Activated T-cell treated with anti-CD3 and anti-CD28 coated beads, Interleukin-2, amount 50 U/mL, for 24 hours (primary cell): ENCODE results near the gene KCTD7.
"Not testable (repeated sequence)": the region's sequence is repeated elsewhere in the genome, so short reads cannot be mapped to it uniquely, and the experiment has no call there.

Source experiments
- DNase-seq: peaks from one replicate; pipeline ENCODE4 v3.0.0-alpha.2; 2020
- H3K27ac Mint-ChIP-seq: 2 replicates; pipeline ENCODE4 v1.8.0; 2020; ENCODE audit warnings: mild to moderate bottlenecking, mixed read lengths
- H3K27me3 Mint-ChIP-seq: 2 replicates; pipeline ENCODE4 v1.8.0; 2020; ENCODE audit warnings: mixed read lengths
- H3K36me3 Mint-ChIP-seq: 2 replicates; pipeline ENCODE4 v1.8.0; 2020; ENCODE audit warnings: low read depth, mixed read lengths
- H3K4me1 Mint-ChIP-seq: 2 replicates; pipeline ENCODE4 v1.8.0; 2020; ENCODE audit warnings: low read depth, mixed read lengths
- H3K4me3 Mint-ChIP-seq: 2 replicates; pipeline ENCODE4 v1.8.0; 2020; ENCODE audit warnings: mild to moderate bottlenecking, moderate library complexity, mixed read lengths
- H3K9me3 Mint-ChIP-seq: 2 replicates; pipeline ENCODE4 v1.8.0; 2020; ENCODE audit warnings: mixed read lengths

KCTD7 gene

DNA sequence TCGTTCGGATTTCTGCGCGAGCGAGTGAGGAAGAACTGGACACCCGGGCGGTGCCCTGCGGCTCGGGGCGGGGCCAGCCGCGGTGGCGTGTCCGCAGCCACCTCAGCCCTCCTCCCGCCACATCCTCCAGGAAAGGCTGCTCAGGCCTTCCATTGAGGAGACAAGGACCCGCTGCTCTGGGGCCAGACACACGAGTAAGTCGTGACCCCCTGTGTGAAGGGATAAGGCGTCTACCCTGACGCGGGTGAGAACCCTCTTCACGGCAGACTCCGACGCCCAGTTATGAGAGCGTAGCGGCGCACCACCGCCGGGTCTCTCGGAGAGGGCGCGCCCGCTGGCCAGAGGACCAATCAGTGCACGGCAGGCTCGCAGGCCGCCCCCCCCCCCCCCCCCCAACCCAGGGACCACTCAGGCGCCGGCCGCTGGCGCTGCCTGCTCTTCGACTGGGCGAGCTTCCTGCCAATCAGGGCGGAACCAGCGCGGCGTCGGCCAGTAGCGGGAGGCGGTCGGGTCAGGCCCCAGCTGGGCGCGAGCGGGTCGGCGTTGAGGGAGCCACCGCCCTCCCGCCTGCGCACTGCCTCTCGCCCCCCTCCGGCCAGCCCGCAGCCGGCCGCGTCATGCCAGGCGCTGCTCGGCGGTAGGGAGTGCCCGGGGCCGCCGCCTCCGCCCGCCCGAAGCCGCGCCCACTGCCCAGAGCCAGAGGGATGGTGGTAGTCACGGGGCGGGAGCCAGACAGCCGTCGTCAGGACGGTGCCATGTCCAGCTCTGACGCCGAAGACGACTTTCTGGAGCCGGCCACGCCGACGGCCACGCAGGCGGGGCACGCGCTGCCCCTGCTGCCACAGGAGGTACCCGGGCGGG lies at the start of gene KCTD7:
TSS of gene KCTD7 (plus strand) at position 521 of the 861 bp plus-strand sequence. CDS start at position 705, 184 bp downstream.
- no peaks in the 10 kb centered on the region for H3K27me3 Mint-ChIP-seq
- H3K36me3 Mint-ChIP-seq, result peaks cover 12% of the 10 kb centered on the region
- peak; percentile 95 for DNase-seq
- peaks cover 47% of the 10 kb centered on the region for H3K4me1 Mint-ChIP-seq
- H3K4me3 Mint-ChIP-seq, result peak within 1 kb of the TSS; percentile 88
- no peaks in the 10 kb centered on the region for H3K9me3 Mint-ChIP-seq
- peak within 1 kb of the TSS; percentile 92 for H3K27ac Mint-ChIP-seq

DNA sequence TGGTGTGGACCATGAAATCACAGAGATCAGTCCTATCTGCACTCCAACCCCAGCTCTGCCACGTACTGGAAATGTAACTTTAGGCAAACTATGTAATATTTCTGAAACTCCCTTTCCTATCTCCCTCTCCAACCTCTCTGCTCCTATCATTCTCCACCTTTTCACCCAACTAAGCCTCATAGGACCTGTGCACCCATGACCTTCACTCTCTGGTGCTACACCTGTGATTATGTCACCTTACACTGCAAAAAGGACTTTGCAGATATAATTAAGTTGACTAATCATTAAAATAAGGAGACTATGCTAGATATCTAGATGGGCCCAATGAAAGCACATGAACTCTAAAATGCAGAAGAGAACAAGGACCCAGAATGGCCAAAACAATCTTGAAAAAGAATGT lies 48.3 kb upstream of the KCTD7 start:
- not testable (repeated sequence) for DNase-seq, H3K27ac Mint-ChIP-seq, H3K4me3 Mint-ChIP-seq, H3K9me3 Mint-ChIP-seq, H3K27me3 Mint-ChIP-seq
- Mint-ChIP-seq H3K36me3 (peaks cover 86% of the 10 kb centered on the region), H3K4me1 (peaks cover 82% of the 10 kb centered on the region)

DNA sequence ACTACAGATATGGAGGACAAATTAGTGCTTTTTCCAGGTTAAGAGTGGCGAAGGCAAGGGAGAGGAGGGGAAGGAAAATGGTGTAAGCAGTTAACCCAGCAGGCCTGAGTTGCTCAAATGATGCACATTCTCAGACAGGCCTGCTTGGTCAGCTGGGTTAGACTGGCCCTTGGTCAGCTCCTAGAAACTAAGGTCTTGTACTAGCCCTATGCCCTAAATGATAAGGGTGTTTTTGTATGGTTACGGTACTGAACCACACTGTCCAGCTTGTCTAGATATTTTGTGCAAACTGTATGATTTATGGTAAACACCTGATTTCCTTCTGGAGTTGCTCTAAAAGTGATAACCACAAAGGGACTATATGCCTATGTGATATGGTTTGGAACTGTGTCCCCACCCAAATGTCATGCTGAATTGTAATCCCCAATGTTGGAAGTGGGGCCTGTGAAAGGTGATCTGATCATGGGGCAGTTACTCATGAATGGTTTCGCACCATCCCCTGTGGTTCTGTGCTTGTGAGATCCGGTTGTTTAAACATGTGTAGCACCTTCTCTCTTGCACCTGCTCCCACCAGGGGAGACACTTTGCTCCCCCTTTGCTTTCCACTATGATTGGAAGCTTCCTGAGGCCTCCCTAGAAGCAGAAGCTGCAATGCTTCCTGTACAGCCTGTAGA lies 45.7 kb upstream of the KCTD7 start:
- DNase-seq, H3K27me3 Mint-ChIP-seq, H3K9me3 Mint-ChIP-seq, H3K4me3 Mint-ChIP-seq: not testable (repeated sequence)
- peak overlapping the region; percentile 74 for H3K27ac Mint-ChIP-seq
- H3K4me1 Mint-ChIP-seq, result peaks cover 77% of the 10 kb centered on the region
- H3K36me3 Mint-ChIP-seq, result peaks cover 83% of the 10 kb centered on the region

DNA sequence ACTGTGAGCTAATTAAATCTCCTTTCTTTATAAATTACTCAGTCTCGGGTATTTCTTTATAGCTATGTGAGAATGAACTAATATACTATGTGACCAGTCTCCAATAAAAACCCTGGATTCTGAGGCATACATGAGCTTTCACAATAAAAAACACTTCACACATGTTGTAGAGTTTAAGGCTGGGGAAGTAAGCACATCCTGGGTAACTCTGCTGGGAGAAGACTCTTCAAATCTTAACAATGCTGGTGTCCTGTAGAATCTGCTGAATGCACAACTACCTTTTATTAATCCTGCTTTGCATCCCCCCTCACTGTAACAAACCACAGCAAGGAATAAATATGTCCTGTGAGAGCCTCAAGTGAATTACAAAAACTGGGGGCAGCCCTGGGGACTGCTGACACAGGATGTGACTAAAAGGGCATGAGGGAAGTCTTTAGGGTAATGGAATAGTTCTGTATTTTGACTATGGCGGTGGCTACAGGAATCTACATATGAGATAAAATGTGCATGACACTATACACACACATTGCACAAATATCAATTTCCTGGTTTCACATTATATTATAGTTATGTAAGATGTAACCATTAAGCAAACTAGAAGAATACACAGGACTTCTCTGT lies 45.1 kb upstream of the KCTD7 start:
- no peaks in the 10 kb centered on the region for H3K9me3 Mint-ChIP-seq
- peak overlapping the region; percentile 74 for H3K27ac Mint-ChIP-seq
- no peak for DNase-seq
- H3K27me3 Mint-ChIP-seq, result no peaks in the 10 kb centered on the region
- H3K4me1 Mint-ChIP-seq, result peaks cover 75% of the 10 kb centered on the region
- no peak overlapping the region for H3K4me3 Mint-ChIP-seq
- peaks cover 79% of the 10 kb centered on the region for H3K36me3 Mint-ChIP-seq

DNA sequence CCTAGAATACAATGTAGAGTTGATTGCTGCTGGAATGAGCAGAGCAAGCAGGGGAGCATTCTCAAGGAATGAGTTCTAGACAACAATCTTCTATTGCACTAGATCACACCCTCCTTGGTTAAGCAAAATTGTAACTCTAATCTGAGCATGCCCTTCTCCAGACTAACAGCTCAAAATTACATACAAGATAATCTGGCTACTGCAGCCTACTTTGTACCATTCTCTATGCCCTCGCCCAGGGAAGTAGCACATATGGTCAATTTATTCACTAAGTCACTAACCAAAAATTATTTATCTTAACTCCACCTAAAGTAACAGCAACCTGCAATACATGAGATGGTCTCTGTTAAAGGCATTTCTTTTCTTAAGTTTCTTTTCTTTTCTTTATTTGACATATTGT lies 42.5 kb upstream of the KCTD7 start:
- Mint-ChIP-seq H3K4me1 (peaks cover 80% of the 10 kb centered on the region), H3K27ac (no peak overlapping the region), H3K4me3 (no peak overlapping the region), H3K36me3 (peaks cover 84% of the 10 kb centered on the region), H3K27me3 (no peaks in the 10 kb centered on the region), H3K9me3 (no peaks in the 10 kb centered on the region)
- no peak for DNase-seq

DNA sequence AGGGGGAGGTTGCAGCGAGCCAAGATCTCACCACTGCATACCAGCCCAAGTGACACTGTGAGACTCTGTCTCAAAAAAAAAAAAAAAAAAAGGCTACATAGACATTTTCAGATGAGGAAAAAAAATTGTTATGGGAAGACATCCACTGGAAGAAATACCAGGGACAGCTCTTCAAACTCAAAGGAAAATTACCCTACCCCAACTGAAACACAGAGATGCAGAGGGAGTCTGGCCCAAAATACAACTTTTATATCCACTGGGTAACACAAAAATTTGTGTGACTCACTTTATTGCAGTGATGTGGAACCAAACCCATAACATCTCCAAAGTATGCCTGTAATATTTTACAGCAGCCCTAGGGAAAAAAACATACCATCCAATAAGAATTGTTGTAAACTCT lies 40.5 kb upstream of the KCTD7 start:
- not testable (repeated sequence) for H3K27me3 Mint-ChIP-seq, H3K9me3 Mint-ChIP-seq, DNase-seq, H3K4me3 Mint-ChIP-seq
- H3K36me3 Mint-ChIP-seq, result peaks cover 76% of the 10 kb centered on the region
- H3K27ac Mint-ChIP-seq, result peak overlapping the region; percentile 14
- peaks cover 80% of the 10 kb centered on the region for H3K4me1 Mint-ChIP-seq

DNA sequence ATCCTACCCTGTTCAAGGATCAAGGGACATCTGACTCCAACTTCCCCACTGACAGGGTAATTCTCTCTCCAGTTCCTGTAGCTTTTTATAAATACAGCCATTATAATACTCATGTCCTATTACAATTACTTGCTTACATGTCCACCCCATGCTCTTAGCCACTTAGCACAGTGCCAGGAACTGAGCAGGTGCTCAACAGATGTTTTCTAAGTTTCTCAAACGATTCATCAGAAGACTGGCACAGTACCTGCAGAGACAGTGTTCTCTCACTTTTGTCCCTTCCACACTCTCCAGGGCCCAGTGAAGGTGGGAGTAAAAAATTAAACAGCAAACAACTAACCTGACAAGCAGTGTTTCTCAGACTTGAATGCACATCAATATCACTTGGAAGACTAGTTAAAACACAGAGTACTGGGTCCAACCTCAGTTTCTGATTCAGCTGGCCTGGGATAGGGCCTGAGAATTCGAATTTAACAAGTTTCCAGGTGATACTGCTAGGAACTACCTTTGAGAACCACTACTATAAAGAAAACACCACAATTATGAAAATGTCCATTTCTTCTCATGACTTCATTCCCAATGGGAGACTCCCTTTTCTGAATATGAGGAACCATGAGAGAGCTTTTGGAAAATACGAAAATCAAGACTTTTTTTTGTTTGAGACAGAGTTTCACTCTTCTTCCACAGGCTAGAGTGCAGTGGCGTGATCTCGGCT lies 39.7 kb upstream of the KCTD7 start:
- Mint-ChIP-seq H3K4me1 (peaks cover 74% of the 10 kb centered on the region), H3K36me3 (peaks cover 68% of the 10 kb centered on the region), H3K4me3 (peak overlapping the region; percentile 26), H3K27ac (peak overlapping the region; percentile 78)
- not testable (repeated sequence) for DNase-seq, H3K27me3 Mint-ChIP-seq, H3K9me3 Mint-ChIP-seq

DNA sequence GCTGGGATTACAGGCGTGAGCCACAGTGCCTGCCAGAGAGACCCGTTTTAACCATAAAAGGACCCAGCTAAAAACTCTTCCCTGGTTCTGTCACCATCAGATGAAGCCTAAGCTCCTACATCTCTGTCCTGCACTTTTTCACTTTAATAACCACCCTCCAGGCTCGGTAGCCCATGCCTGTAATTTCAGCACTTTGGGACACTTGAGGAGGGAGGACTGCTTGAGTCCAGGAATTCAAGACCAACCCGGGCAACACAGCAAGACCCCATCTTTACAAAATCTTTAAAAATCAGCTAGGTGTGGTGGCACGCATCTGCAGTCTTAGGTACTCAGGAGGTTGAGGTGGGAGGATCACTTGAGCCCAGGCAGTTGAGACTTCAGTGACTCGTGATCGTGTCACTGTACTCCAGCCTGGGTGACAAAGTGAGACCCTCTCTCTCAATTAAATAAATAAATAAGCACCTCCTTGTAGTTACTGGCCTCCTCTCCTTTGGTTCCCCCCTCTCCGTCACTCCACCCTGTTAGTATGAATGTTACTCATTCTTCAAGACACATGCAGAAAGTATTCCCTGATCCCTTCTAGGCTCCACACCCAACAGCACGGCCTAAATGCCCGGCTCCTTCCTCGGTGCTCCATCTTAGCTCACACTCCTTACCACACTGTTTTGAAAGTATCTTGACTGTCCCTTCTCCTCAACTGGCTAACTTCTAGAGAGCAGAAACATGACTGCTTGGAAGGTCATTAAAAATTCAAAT lies 38.2 kb upstream of the KCTD7 start:
- not testable (repeated sequence) for DNase-seq, H3K9me3 Mint-ChIP-seq, H3K27me3 Mint-ChIP-seq
- Mint-ChIP-seq H3K4me3 (peak overlapping the region; percentile 95), H3K36me3 (peaks cover 54% of the 10 kb centered on the region), H3K4me1 (peaks cover 61% of the 10 kb centered on the region), H3K27ac (peak overlapping the region; percentile 87)

DNA sequence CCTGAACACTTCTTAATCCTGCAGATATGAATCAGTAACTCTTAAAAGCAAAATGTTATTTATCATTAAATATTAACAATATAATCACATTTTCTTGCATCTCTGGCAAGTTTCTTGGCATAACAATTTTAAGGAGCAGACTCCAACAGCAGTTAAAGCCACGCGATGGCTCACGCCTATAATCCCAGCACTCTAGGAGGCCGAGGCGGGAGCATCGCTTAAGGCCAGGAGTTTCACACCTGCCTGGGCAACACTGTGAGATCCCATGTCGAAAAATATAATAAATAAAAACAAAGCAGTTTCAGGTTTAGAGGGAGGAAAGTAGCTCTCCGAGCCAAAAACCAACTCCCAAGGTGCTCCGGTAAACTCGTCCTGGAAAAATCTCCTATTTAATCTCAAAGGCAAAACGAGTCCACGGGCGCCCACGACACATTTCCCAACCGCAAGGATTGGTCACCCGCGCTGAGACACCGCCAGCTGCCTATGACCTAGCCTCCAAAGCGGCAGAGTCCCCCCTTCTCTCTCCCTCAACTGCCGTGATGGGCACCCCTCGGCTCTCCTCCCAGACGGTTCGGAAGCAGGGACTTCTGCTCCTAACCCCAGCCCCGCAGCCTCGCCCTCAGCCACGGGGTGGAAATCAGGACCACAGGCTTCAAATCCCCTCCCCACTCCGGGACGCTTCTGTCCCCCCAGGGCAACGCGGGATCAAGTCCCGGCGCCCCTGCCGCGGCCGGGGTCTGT lies 37.5 kb upstream of the KCTD7 start:
- not testable (repeated sequence) for DNase-seq, H3K9me3 Mint-ChIP-seq, H3K27me3 Mint-ChIP-seq
- H3K27ac Mint-ChIP-seq, result peak overlapping the region; percentile 98
- H3K4me3 Mint-ChIP-seq, result peak overlapping the region; percentile 95
- peaks cover 47% of the 10 kb centered on the region for H3K36me3 Mint-ChIP-seq
- H3K4me1 Mint-ChIP-seq, result peaks cover 55% of the 10 kb centered on the region

DNA sequence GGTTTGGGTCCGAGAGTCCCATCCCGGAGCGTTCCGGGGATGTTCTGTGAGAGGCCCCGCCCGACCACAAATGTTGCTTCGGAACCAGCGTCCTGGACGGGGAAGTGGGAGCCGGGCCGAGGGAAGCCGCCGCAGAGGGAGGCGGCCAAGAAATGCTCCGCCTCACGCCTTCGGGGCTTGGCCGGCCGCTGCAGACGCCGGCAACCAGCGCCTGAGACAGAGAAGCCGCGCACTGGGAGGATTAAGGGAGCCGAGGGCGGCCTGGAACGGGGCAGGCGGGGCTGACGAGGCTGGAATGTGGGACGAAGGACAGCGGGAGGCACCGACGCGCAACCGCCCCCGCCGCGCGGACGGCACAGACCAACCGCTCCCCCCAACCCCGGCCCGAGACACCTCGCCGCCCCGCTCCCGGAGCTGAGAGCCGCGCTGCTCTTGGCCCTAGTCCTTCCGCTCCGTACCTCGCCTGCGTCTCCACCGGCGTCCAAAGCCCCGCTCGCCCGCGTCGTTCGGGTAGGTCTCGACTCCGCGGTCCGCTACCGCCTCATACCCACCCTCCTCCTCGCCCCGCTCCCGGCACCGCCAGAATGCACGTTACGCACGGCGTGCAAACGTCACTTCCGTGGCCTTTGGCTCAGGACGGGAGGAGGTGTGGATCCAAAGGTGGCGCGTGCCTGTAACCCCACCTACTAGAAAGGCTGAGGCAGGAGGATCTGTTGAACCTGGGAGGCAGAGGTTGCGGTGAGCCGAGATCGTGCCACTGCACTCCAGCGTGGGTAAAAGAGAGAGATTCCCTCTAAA lies 36.7 kb upstream of the KCTD7 start:
- Mint-ChIP-seq H3K36me3 (peaks cover 40% of the 10 kb centered on the region), H3K9me3 (peaks cover 2% of the 10 kb centered on the region), H3K27ac (peak overlapping the region; percentile 98), H3K4me3 (peak overlapping the region; percentile 95), H3K27me3 (no peaks in the 10 kb centered on the region), H3K4me1 (peaks cover 48% of the 10 kb centered on the region)
- DNase-seq, result peak; percentile 93

DNA sequence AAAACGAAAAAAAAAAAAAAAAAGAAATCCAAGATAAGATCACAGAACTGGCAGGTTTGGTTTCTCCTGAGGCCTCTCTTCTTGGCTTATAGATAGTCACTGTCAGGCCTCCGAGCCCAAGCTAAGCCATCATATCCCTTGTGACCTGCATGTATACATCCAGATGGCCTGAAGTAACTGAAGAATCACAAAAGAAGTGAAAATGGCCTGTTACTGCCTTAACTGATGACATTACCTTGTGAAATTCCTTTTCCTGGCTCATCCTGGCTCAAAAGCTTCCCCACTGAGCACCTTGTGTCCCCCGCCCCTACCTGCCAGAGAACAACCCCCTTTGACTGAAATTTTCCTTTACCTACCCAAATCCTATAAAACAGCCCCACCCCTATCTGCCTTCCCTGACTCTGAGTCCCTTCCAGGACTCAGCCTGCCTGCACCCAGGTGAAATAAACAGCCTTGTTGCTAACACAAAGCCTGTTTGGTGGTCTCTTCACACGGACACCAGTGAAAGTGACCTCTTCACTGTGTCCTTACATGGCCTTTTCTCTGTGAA lies 36.0 kb upstream of the KCTD7 start:
- DNase-seq, result peak; percentile 34
- not testable (repeated sequence) for H3K27me3 Mint-ChIP-seq, H3K9me3 Mint-ChIP-seq
- Mint-ChIP-seq H3K36me3 (peaks cover 35% of the 10 kb centered on the region), H3K4me3 (peak overlapping the region; percentile 95), H3K4me1 (peaks cover 42% of the 10 kb centered on the region), H3K27ac (peak overlapping the region; percentile 98)

DNA sequence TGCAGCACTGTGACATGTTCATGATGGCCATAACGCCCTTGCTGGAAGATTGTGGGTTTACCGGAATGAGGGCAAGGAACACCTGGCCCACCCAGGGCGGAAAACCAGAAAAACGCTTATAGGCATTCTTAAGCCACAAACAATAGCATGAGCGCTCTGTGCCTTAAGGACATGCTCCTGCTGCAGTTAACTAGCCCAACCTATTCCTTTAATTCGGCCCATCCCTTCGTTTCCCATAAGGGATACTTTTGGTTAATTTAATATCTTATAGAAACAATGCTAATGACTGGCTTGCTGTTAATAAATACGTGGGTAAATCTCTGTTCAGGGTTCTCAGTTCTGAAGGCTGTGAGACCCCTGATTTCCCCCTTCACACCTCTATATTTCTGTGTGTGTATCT lies 34.6 kb upstream of the KCTD7 start:
- peaks cover 32% of the 10 kb centered on the region for H3K4me1 Mint-ChIP-seq

More for the DNA sequence above, 34.6 kb upstream of the KCTD7 start:
- H3K36me3 Mint-ChIP-seq, result peaks cover 27% of the 10 kb centered on the region
- H3K27me3 Mint-ChIP-seq, H3K9me3 Mint-ChIP-seq, H3K4me3 Mint-ChIP-seq, H3K27ac Mint-ChIP-seq, DNase-seq: not testable (repeated sequence)
